CD4-positive, alpha-beta memory T cell (primary cell): ENCODE measurements around the gene FZD4. TPM values are rescaled to one million over a fixed set of nuclear protein-coding genes. Genes with fewer than 3 reads are reported as not detected.
"Not testable (repeated sequence)": the region's sequence is repeated elsewhere in the genome, so short reads cannot be mapped to it uniquely, and the experiment has no call there.

Experiments
- CTCF ChIA-PET: fragments of 350-600 bp; sonication (Branson Sonifier 250); formaldehyde crosslinking; loops from one replicate; lab custom pipeline; 2021; ENCODE audit warnings: inconsistent platforms; ENCODE audit not compliant: partially characterized antibody; lab: Charles Lee
- POLR2A ChIA-PET: fragments of 350-600 bp; sonication (Branson Sonifier 250); formaldehyde crosslinking; loops from one replicate; lab custom pipeline; 2021; ENCODE audit not compliant: partially characterized antibody; lab: Charles Lee
- DNase-seq, 5 donors: peaks; one replicate each; pipeline versions ENCODE4 v3.0.0 to v3.0.0-alpha.2; 2020 to 2022; ENCODE audit warnings: mixed read lengths in 1 of 5
- H3K27ac ChIP-seq: one replicate; pipeline ENCODE4 v1.7.0; 2013; ENCODE audit warnings: low read depth, low read length
- H3K27me3 ChIP-seq: 2 replicates; pipeline ENCODE4 v1.7.0; 2013; ENCODE audit warnings: mild to moderate bottlenecking, low read length, moderate library complexity; ENCODE audit not compliant: insufficient read depth
- H3K36me3 ChIP-seq: 2 replicates; pipeline ENCODE4 v1.7.0; 2013; ENCODE audit warnings: mild to moderate bottlenecking, low read length, moderate library complexity; ENCODE audit not compliant: insufficient read depth
- H3K4me1 ChIP-seq: 2 replicates; pipeline ENCODE4 v1.7.0; 2013; ENCODE audit warnings: mild to moderate bottlenecking, low read length, moderate library complexity; ENCODE audit not compliant: insufficient read depth
- H3K4me3 ChIP-seq, 2 donors: one replicate each; pipeline ENCODE4 v1.7.0; 2013; ENCODE audit warnings: low read length in 2 of 2, mild to moderate bottlenecking in 1 of 2
- H3K9me3 ChIP-seq, 2 donors: one replicate each; pipeline ENCODE4 v1.7.0; 2013; ENCODE audit warnings: low read length in 2 of 2, control low read depth in 1 of 2; ENCODE audit not compliant: control insufficient read depth in 1 of 2
- H3K27ac Mint-ChIP-seq, 7 donors: one replicate each; pipeline ENCODE4 v1.8.0; 2020 to 2021; ENCODE audit warnings: mixed read lengths in 7 of 7, mild to moderate bottlenecking in 6 of 7, inconsistent platforms in 3 of 7, moderate library complexity in 3 of 7
- H3K27me3 Mint-ChIP-seq, 2 donors: one replicate each; pipeline ENCODE4 v1.8.0; 2020 to 2021; ENCODE audit warnings: mixed read lengths in 2 of 2
- H3K36me3 Mint-ChIP-seq, 2 donors: one replicate each; pipeline ENCODE4 v1.8.0; 2020 to 2021; ENCODE audit warnings: mixed read lengths in 2 of 2, inconsistent platforms in 1 of 2, mild to moderate bottlenecking in 1 of 2
- H3K4me1 Mint-ChIP-seq, 4 donors: one replicate each; pipeline ENCODE4 v1.8.0; 2020 to 2021; ENCODE audit warnings: mixed read lengths in 4 of 4, mild to moderate bottlenecking in 1 of 4
- H3K4me3 Mint-ChIP-seq, 8 donors: one replicate each; pipeline ENCODE4 v1.8.0; 2020 to 2021; ENCODE audit warnings: mixed read lengths in 8 of 8, mild to moderate bottlenecking in 7 of 8, moderate library complexity in 6 of 8, inconsistent platforms in 3 of 8
- H3K9me3 Mint-ChIP-seq, 8 donors: one replicate each; pipeline ENCODE4 v1.8.0; 2020 to 2021; ENCODE audit warnings: mixed read lengths in 8 of 8, mild to moderate bottlenecking in 5 of 8, inconsistent platforms in 3 of 8, moderate library complexity in 1 of 8
- intact Hi-C: fragments of 100-400 bp; cut with micrococcal nuclease; formaldehyde crosslinking; loops from one replicate; pipeline ENCODE4 v1.15.1; 2023
- polyA plus RNA-seq, 2 donors: library from polyadenylated mRNA; unstranded; fragments of 300-500 nt; fragmentation: Illumina TruSeq; gene quantifications; one replicate each; pipeline ENCODE4 v1.2.3, GENCODE V29; 2021
- total RNA-seq, 2 experiments: library from RNA; stranded (reverse); gene quantifications; one replicate each; pipeline ENCODE4 v1.2.3, GENCODE V29; 2021

FZD4 gene
- total RNA-seq (under 1 TPM; 0.03 to 0.06 TPM), polyA plus RNA-seq (not detected)

DNA sequence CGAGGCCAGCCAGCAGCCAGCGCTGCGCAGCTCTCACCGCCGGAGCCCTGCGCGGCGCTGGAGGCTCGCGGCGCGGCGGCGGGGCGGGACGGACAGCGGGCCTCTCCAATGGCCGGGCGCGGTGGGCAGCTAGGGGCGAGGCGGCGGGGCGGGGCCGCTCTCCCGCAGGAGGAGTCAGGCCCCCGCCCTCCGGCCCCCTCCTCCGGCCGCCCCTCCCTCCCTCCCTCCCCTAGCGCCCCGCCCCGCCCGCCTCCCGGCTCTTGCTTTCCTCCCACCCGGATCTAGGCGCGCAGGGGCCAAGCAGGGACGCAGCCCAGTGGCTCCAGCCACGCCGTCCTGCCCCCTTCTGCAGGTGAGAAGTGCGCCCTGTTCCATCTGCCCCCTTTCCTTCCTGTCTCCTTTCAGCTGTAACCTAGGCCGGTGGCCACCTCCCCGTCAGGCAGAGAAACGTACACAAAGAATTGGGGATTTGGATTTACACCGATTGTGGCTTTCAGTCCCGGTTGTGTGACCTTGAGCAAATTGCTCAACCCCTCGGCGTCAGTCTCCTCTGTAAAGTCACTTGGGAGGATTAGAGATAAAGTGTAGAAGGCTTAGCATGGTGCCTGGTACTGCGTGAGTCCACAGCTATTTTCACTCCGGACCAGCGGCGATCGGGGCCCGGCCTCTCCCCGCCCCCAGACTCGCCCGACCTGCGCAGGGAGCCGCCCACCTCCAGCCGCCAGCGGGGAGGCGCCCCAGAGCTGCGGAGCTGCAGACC lies at the start of gene FZD4:
TSS of gene FZD4 (minus strand) at position 35 of the 760 bp plus-strand sequence. CDS start 310 bp downstream, outside the sequence.
- Histone ChIP-seq H3K4me1 (peaks cover 7% of the 10 kb centered on the region), H3K9me3 (no peaks in the 10 kb centered on the region), H3K27me3 (peaks cover 5% of the 10 kb centered on the region), H3K4me3 (peak within 1 kb of the TSS; percentile 13 to 55), H3K27ac (no peak within 1 kb of the TSS), H3K36me3 (no peaks in the 10 kb centered on the region)
- peak; percentile 17 to 37 (median 22) for DNase-seq
- Mint-ChIP-seq H3K27me3 (peaks cover 13 to 20% of the 10 kb centered on the region in 2 donors), H3K36me3 (peaks cover 0 to 4% of the 10 kb centered on the region in 2 donors), H3K4me3 (peak within 1 kb of the TSS; percentile 85 to 97 (median 92)), H3K4me1 (peaks cover 8 to 22% (median 12%) of the 10 kb centered on the region in 4 donors), H3K27ac (peak within 1 kb of the TSS in 1 of 7 donors; percentile 10), H3K9me3 (no peaks in the 10 kb centered on the region)
- CTCF ChIA-PET = interaction anchor here (1.1 kb wide), 1 partner anchor 17 kb away, joined by 3 read pairs; no protein-coding TSS in a partner anchor
- intact Hi-C loops = no loop called here
- POLR2A ChIA-PET = no interaction called here

DNA sequence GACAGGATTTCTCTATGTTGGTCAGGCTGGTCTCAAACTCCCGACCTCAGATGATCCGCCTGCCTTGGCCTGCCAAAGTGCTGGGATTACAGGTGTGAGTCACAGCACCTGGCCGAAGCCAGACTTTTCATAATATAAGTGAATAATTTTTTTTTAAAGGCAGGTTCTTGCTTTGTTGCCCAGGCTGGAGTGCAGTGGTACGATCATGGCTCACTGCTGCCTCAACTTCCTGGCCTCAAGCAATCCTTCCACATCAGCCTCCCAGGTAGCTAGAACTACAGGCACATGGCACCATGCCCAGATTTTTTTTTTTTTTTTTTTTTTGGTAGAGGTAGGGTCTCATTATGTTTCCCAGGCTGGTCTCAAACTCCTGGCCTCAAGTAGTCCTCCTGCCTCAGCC lies 49.1 kb upstream of the FZD4 start:
- POLR2A ChIA-PET, H3K4me3 ChIP-seq, intact Hi-C loops, H3K36me3 ChIP-seq, H3K27ac ChIP-seq, H3K4me3 Mint-ChIP-seq, H3K9me3 ChIP-seq, DNase-seq, H3K27me3 Mint-ChIP-seq, H3K27ac Mint-ChIP-seq, H3K4me1 Mint-ChIP-seq, H3K4me1 ChIP-seq, H3K9me3 Mint-ChIP-seq, CTCF ChIA-PET, H3K36me3 Mint-ChIP-seq, H3K27me3 ChIP-seq: not testable (repeated sequence)

DNA sequence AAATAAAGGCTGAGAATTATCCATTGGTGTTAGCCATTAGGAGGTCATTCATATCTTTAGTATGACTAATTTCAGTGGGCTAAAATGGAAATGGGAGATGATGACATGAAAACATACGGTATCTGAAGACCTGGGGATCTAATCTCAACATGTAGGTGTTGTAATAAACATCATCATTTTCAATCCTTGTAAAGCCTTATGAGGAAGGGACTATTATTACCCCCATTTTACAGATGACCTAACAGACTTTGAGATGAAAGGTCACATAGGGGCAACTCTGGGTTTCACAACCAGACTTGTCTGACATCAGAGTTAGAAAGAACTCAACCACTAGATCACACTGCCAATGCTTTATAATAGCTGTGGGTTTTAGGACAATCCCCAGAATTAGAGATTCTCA lies 47.7 kb upstream of the FZD4 start:
- DNase-seq = no peak

DNA sequence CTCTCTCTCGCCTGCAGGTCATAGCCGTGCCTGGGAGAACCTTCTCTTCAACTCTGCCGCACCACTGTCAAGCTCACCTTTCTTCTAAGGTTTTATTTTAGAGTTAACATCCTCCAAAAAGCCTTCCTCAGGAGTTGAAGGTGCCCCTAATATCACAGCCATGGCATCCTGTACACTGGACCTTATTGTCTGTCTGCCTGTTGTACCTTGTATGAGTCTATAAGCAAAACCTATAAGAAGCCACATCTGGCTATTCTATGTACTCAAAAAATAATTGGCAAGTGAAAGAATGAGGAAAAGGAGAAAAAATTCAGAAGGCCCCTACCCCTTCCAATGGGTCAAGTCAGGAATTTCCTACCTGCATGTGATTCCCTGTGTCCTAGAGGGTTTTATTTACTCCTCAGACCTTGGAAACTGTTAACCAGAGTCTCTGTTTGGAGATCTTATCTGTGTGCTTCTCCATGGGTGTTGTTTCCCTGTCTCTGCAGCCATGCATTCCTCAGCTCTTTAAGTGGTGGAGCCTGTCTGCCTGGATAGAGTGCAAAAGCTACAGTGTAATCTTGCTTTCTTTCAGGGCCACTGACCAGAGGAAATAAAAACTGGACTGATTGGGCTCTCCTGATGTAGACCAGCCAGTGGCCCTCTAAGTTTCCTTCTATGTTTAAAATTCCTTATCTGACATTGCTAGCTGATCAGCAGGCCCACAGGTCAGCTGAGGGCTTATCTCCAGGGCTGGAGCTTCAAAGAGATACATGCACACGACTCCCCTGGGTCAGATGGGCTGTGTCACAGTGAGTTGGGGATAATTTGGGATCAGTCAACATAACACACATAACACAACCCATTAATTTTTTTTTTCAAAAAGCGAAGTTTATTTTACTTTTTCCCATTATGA lies 44.9 kb upstream of the FZD4 start:
- Mint-ChIP-seq H3K27me3 (no peaks in the 10 kb centered on the region), H3K4me3 (no peak overlapping the region), H3K9me3 (no peaks in the 10 kb centered on the region), H3K4me1 (no peaks in the 10 kb centered on the region), H3K36me3 (no peaks in the 10 kb centered on the region), H3K27ac (no peak overlapping the region)
- H3K27ac ChIP-seq = no peak overlapping the region
- DNase-seq = no peak
- POLR2A ChIA-PET = no interaction called here
- H3K4me3 ChIP-seq = no peak overlapping the region
- no peaks in the 10 kb centered on the region for H3K9me3 ChIP-seq
- H3K4me1 ChIP-seq = no peaks in the 10 kb centered on the region
- no peaks in the 10 kb centered on the region for H3K36me3 ChIP-seq
- CTCF ChIA-PET = interaction anchor here (1.2 kb wide), 1 partner anchor 82 kb away, joined by 3 read pairs; no protein-coding TSS in a partner anchor
- H3K27me3 ChIP-seq = no peaks in the 10 kb centered on the region
- intact Hi-C loops = no loop called here

More for the DNA sequence above, 47.7 kb upstream of the FZD4 start:
- intact Hi-C loops = no loop called here
- H3K27me3 ChIP-seq = no peaks in the 10 kb centered on the region
- ChIA-PET CTCF (no interaction called here), POLR2A (no interaction called here)
- no peaks in the 10 kb centered on the region for H3K9me3 ChIP-seq
- Mint-ChIP-seq H3K36me3 (no peaks in the 10 kb centered on the region), H3K27ac (no peak overlapping the region), H3K27me3 (no peaks in the 10 kb centered on the region), H3K9me3 (no peaks in the 10 kb centered on the region), H3K4me3 (no peak overlapping the region), H3K4me1 (no peaks in the 10 kb centered on the region)
- H3K4me1 ChIP-seq = no peaks in the 10 kb centered on the region
- no peaks in the 10 kb centered on the region for H3K36me3 ChIP-seq
- no peak overlapping the region for H3K4me3 ChIP-seq
- H3K27ac ChIP-seq = no peak overlapping the region

DNA sequence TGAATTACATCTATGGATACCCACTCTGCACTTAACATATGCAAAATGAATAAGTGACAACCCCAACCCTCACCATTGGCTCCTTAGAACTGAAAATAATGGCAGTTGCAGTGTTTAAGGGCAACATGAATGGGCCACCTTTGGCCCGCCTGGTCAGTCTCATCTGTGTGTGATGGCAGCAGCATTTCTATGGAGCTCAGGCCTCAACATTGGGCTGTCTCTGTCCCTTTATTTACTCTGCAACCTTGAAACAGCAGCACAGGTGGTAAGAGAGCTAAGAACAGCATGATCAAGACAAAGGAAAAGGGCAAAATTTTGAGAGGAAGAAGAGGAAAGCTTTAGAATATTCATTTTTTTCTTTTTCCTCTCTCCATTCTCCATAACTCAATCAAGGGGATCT lies 44.2 kb upstream of the FZD4 start:
- Histone ChIP-seq H3K9me3 (no peaks in the 10 kb centered on the region), H3K4me3 (no peak overlapping the region), H3K4me1 (no peaks in the 10 kb centered on the region), H3K27me3 (no peaks in the 10 kb centered on the region), H3K27ac (no peak overlapping the region), H3K36me3 (no peaks in the 10 kb centered on the region)
- intact Hi-C loops = no loop called here
- H3K27me3 Mint-ChIP-seq = no peaks in the 10 kb centered on the region
- H3K36me3 Mint-ChIP-seq = no peaks in the 10 kb centered on the region
- DNase-seq = no peak
- CTCF ChIA-PET = interaction anchor here (0.7 kb wide), 1 partner anchor 18 kb away, joined by 4 read pairs; no protein-coding TSS in a partner anchor
- H3K4me3 Mint-ChIP-seq = no peak overlapping the region
- POLR2A ChIA-PET = no interaction called here
- H3K27ac Mint-ChIP-seq = no peak overlapping the region
- no peaks in the 10 kb centered on the region for H3K9me3 Mint-ChIP-seq
- H3K4me1 Mint-ChIP-seq = no peaks in the 10 kb centered on the region

DNA sequence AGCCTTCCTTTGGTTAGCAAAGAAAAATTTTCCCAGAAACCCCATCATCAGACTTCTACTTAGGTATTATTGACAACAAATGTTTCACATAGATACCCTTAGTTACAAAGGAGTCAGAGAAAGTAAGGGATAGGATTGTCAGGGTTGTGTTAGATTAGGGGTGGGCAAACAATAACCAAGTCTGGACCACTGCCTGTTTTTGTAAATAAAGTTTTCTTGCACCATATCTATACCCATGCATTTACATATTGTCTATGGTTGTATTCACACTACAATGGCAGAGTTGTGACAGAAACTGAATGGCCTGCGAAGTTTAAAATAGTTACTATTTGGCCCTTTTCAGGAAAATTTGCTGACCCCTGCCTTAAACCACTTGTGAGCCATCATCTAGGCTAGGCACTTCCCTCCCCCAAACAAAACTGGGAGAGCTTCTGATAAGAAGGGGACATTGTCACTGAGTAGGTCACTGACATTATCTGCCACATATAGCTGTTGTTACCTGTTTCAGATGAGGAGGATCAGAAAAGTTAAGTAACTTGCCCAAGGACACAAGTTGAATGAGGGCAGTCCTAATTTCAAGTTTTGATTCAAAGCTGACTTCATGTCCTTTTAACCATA lies 41.9 kb upstream of the FZD4 start:
- Mint-ChIP-seq H3K4me1 (no peaks in the 10 kb centered on the region), H3K27me3 (no peaks in the 10 kb centered on the region), H3K27ac (no peak overlapping the region), H3K4me3 (no peak overlapping the region), H3K36me3 (no peaks in the 10 kb centered on the region), H3K9me3 (no peaks in the 10 kb centered on the region)
- ChIA-PET POLR2A (no interaction called here), CTCF (interaction anchor here (0.7 to 1.4 kb wide), 4 partner anchors 15 to 296 kb away, joined by 3 to 6 read pairs (median 3); no protein-coding TSS in a partner anchor)
- H3K4me1 ChIP-seq = no peaks in the 10 kb centered on the region
- no peak overlapping the region for H3K4me3 ChIP-seq
- no peak for DNase-seq
- no peaks in the 10 kb centered on the region for H3K9me3 ChIP-seq
- intact Hi-C loops = no loop called here
- H3K27ac ChIP-seq = no peak overlapping the region
- H3K36me3 ChIP-seq = no peaks in the 10 kb centered on the region
- H3K27me3 ChIP-seq = no peaks in the 10 kb centered on the region

DNA sequence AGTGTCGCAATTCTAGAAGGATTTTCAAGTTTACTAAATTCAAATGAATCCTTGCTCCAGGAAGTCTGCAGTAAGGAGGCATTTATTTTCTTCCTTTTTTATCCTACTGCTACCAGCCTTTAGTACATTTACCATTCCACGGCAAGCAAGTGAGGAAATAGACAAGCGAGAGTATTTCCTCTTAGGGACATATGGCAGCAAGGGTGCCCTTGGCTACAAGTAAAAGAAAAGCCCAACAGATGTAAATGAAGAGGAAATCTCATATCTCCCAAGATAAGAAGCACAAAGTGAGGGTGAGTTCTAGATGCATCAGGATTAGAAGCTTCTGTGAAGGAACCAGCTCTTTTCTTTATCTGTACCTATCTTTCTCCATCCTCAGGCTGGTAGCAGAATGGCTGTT lies 37.8 kb upstream of the FZD4 start:
- H3K27ac ChIP-seq = no peak overlapping the region
- POLR2A ChIA-PET = no interaction called here
- Mint-ChIP-seq H3K27ac (no peak overlapping the region), H3K4me3 (no peak overlapping the region), H3K36me3 (no peaks in the 10 kb centered on the region), H3K27me3 (peaks cover 0 to 2% of the 10 kb centered on the region in 2 donors), H3K4me1 (no peaks in the 10 kb centered on the region), H3K9me3 (no peaks in the 10 kb centered on the region)
- intact Hi-C loops = no loop called here
- H3K4me3 ChIP-seq = no peak overlapping the region
- H3K27me3 ChIP-seq = no peaks in the 10 kb centered on the region
- no peaks in the 10 kb centered on the region for H3K9me3 ChIP-seq
- CTCF ChIA-PET = interaction anchor here (1.3 kb wide), 1 partner anchor 10 kb away, joined by 3 read pairs; no protein-coding TSS in a partner anchor
- DNase-seq = no peak
- no peaks in the 10 kb centered on the region for H3K36me3 ChIP-seq
- no peaks in the 10 kb centered on the region for H3K4me1 ChIP-seq
